HEK293 (cell line): ENCODE data around the gene CCDC57.

ENCODE experiments used
- CTCF ChIA-PET: fragments of 350-600 bp; formaldehyde crosslinking; extraction: SDS; loops from one replicate; lab custom pipeline; 2021; ENCODE audit warnings: antibody characterized with exemption; lab: Yijun Ruan, JAX
- POLR2A ChIA-PET: fragments of 300-600 bp; formaldehyde crosslinking; extraction: SDS; loops from one replicate; lab custom pipeline; 2020; ENCODE audit warnings: antibody characterized with exemption, inconsistent platforms; lab: Yijun Ruan, JAX
- H3K27ac ChIP-seq: fragments of 200-500 bp; sonication (Bioruptor generic); 2 replicates; pipeline ENCODE4 v1.5.1; 2014; ENCODE audit warnings: low read depth, low read length, control low read depth, inconsistent platforms; ENCODE audit errors: extremely low read depth
- H3K36me3 ChIP-seq, 2 experiments: fragments of 200-500 bp in 1 of 2; sonication (Bioruptor generic) in 1 of 2; 1 replicate in 1 of 2; 2 replicates in 1 of 2; pipeline ENCODE4 v1.5.1; 2014 to 2017; ENCODE audit warnings: inconsistent platforms in 2 of 2, low read length in 2 of 2; ENCODE audit not compliant: control insufficient read depth in 2 of 2, insufficient read depth in 1 of 2
- H3K4me1 ChIP-seq: fragments of 200-500 bp; sonication (Bioruptor generic); 2 replicates; pipeline ENCODE4 v1.5.1; 2014; ENCODE audit warnings: mild to moderate bottlenecking, low read length, inconsistent platforms; ENCODE audit not compliant: control insufficient read depth, insufficient read depth
- H3K4me3 ChIP-seq: 2 replicates; pipeline ENCODE4 v1.5.1; 2011; ENCODE audit warnings: low read depth, mild to moderate bottlenecking, control low read depth, low read length, moderate library complexity
- H3K9me3 ChIP-seq: fragments of 200-500 bp; sonication (Bioruptor generic); 2 replicates; pipeline ENCODE4 v1.5.1; 2014; ENCODE audit warnings: low read depth, low read length, inconsistent platforms; ENCODE audit not compliant: control insufficient read depth, insufficient read depth
- EGR2 ChIP-seq: fragments of 450-650 bp; formaldehyde crosslinking; IDR thresholded peaks from 2 replicates; pipeline ENCODE4 v1.5.1; 2016; ENCODE audit warnings: low read depth, missing biosample characterization, missing genetic modification characterization
- GLIS2 ChIP-seq: fragments of 450-650 bp; formaldehyde crosslinking; IDR thresholded peaks from 2 replicates; pipeline ENCODE4 v1.5.1; 2016; ENCODE audit warnings: missing biosample characterization, missing genetic modification characterization
- OSR2 ChIP-seq: fragments of 450-650 bp; formaldehyde crosslinking; IDR thresholded peaks from 2 replicates; pipeline ENCODE4 v1.5.1; 2016; ENCODE audit warnings: missing biosample characterization, missing genetic modification characterization
- SP2 ChIP-seq: fragments of 450-650 bp; formaldehyde crosslinking; IDR thresholded peaks from 2 replicates; pipeline ENCODE4 v1.5.1; 2016; ENCODE audit warnings: missing biosample characterization, missing genetic modification characterization
- TRIM28 ChIP-seq: IDR thresholded peaks from 2 replicates; pipeline ENCODE4 v1.6.1; 2011; ENCODE audit warnings: low read length, control low read depth, borderline replicate concordance
- ZFP37 ChIP-seq: fragments of 450-650 bp; formaldehyde crosslinking; IDR thresholded peaks from 2 replicates; pipeline ENCODE4 v1.5.1; 2016; ENCODE audit warnings: missing biosample characterization, missing genetic modification characterization
- ZFP69B ChIP-seq: fragments of 450-650 bp; formaldehyde crosslinking; IDR thresholded peaks from 2 replicates; pipeline ENCODE4 v1.5.1; 2016; ENCODE audit warnings: missing biosample characterization, missing genetic modification characterization
- ZIC2 ChIP-seq: fragments of 450-650 bp; formaldehyde crosslinking; IDR thresholded peaks from 2 replicates; pipeline ENCODE4 v1.5.1; 2016; ENCODE audit warnings: missing biosample characterization, missing genetic modification characterization
- ZNF112 ChIP-seq: fragments of 450-650 bp; formaldehyde crosslinking; IDR thresholded peaks from 2 replicates; pipeline ENCODE4 v1.5.0; 2017; ENCODE audit warnings: missing biosample characterization, missing genetic modification characterization
- ZNF138 ChIP-seq: fragments of 450-650 bp; formaldehyde crosslinking; IDR thresholded peaks from 2 replicates; pipeline ENCODE4 v1.5.1; 2016; ENCODE audit warnings: missing biosample characterization, missing genetic modification characterization, borderline replicate concordance
- ZNF169 ChIP-seq: fragments of 450-650 bp; formaldehyde crosslinking; IDR thresholded peaks from 2 replicates; pipeline ENCODE4 v1.5.1; 2016; ENCODE audit warnings: missing biosample characterization, missing genetic modification characterization
- ZNF394 ChIP-seq: fragments of 450-650 bp; formaldehyde crosslinking; IDR thresholded peaks from 2 replicates; pipeline ENCODE4 v1.5.1; 2016; ENCODE audit warnings: missing biosample characterization, missing genetic modification characterization, mild to moderate bottlenecking, moderate library complexity, borderline replicate concordance
- ZNF423 ChIP-seq: fragments of 450-650 bp; formaldehyde crosslinking; IDR thresholded peaks from 2 replicates; pipeline ENCODE4 v1.5.1; 2016; ENCODE audit warnings: missing biosample characterization, missing genetic modification characterization
- ZNF555 ChIP-seq: fragments of 450-650 bp; formaldehyde crosslinking; conservative IDR thresholded peaks from 2 replicates; pipeline ENCODE4 v1.5.1; 2017; ENCODE audit warnings: missing biosample characterization, mild to moderate bottlenecking, missing genetic modification characterization, inconsistent platforms
- ZNF654 ChIP-seq: fragments of 450-650 bp; formaldehyde crosslinking; IDR thresholded peaks from 2 replicates; pipeline ENCODE4 v1.5.1; 2016; ENCODE audit warnings: low read depth, missing biosample characterization, missing genetic modification characterization
- ZNF658 ChIP-seq: fragments of 450-650 bp; formaldehyde crosslinking; IDR thresholded peaks from 2 replicates; pipeline ENCODE4; 2016; ENCODE audit warnings: missing biosample characterization, missing genetic modification characterization
- TF ChIP-seq, protein P1 (sequence below): fragments of 450-650 bp; formaldehyde crosslinking; IDR thresholded peaks from 2 replicates; pipeline ENCODE4 v1.5.1; 2017; ENCODE audit warnings: missing biosample characterization, missing genetic modification characterization
- TF ChIP-seq, protein P2 (sequence below): fragments of 450-650 bp; formaldehyde crosslinking; IDR thresholded peaks from 2 replicates; pipeline ENCODE4 v1.5.1; 2016; ENCODE audit warnings: missing biosample characterization, missing genetic modification characterization, borderline replicate concordance
- TF ChIP-seq, protein P3 (sequence below): fragments of 450-650 bp; formaldehyde crosslinking; IDR thresholded peaks from 2 replicates; pipeline ENCODE4 v1.5.1; 2016; ENCODE audit warnings: missing biosample characterization, missing genetic modification characterization

The CCDC57 gene

DNA sequence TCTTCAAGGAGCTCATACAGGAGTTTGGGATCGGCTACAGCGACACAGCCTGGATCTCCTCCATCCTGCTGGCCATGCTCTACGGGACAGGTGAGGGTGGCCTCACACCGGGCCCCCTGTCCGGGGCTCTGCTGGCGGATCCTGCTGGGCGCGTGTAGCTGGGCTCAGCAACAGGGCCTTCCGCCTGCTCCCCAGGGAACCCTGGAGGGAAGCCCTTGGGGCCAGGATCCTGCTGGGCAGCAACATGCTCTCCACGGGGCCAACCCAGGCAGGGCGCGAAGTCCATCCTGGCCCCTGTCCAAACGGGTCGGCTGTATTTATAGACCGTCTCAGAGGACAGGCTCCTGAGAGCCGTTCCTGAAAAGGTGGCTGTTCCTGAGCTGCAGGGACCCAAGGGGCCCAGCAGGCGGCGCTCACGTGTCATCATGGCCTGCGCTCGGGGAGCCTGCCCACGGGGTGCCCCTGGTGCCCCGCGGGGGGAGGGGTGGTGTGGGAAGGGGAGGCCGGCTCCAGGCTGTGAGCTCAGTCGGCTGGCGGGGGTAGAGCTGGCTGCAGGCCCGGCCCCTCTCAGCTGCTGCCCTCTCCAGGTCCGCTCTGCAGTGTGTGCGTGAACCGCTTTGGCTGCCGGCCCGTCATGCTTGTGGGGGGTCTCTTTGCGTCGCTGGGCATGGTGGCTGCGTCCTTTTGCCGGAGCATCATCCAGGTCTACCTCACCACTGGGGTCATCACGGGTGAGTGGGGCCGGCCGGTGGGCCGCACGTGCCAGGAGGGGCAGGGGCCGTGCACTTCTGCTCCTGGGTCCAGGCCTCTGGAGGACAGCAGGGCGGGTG, 23.7 kb upstream of the CCDC57 start (continued):
- TF ChIP-seq ZNF394 (tag by site-specific recombination) (no peak), ZNF654 (peak; percentile 77), ZNF555 (tag by site-specific recombination) (no peak), EGR2 (tag by site-specific recombination) (peak; percentile 92), ZFP37 (tag by site-specific recombination) (no peak), ZIC2 (peak; percentile 99), ZNF169 (no peak), ZNF138 (tag by site-specific recombination) (no peak), ZNF658 (tag by site-specific recombination) (no peak), ZNF423 (tag by site-specific recombination) (peak; percentile 71)
- TF ChIP-seq, protein P1, sequence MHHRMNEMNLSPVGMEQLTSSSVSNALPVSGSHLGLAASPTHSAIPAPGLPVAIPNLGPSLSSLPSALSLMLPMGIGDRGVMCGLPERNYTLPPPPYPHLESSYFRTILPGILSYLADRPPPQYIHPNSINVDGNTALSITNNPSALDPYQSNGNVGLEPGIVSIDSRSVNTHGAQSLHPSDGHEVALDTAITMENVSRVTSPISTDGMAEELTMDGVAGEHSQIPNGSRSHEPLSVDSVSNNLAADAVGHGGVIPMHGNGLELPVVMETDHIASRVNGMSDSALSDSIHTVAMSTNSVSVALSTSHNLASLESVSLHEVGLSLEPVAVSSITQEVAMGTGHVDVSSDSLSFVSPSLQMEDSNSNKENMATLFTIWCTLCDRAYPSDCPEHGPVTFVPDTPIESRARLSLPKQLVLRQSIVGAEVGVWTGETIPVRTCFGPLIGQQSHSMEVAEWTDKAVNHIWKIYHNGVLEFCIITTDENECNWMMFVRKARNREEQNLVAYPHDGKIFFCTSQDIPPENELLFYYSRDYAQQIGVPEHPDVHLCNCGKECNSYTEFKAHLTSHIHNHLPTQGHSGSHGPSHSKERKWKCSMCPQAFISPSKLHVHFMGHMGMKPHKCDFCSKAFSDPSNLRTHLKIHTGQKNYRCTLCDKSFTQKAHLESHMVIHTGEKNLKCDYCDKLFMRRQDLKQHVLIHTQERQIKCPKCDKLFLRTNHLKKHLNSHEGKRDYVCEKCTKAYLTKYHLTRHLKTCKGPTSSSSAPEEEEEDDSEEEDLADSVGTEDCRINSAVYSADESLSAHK (tag by site-specific recombination): no peak
- TF ChIP-seq, all 188 proteins: peak for 42

DNA sequence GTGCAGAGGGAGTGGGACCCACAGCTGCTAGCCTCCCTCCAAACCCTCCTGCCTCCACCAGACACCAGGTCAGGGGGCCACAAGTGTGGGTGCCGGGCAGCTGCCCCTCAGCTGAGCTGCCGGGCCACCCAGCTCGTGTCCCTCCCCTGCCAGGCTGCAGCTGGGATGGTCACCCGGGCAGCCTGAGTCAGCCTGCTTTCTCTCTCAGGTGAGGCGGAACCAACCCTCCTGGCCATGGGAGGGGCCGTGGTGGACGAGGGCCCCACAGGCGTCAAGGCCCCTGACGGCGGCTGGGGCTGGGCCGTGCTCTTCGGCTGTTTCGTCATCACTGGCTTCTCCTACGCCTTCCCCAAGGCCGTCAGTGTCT, 23.1 kb upstream of the CCDC57 start:
- peak; percentile 53; the same call in 1 of the 2 replicates for TF ChIP-seq ZFP69B (tag by site-specific recombination)
- no peak for TF ChIP-seq OSR2
- TF ChIP-seq GLIS2: peak; percentile 15; the same call in 1 of the 2 replicates
- TF ChIP-seq, protein P2, sequence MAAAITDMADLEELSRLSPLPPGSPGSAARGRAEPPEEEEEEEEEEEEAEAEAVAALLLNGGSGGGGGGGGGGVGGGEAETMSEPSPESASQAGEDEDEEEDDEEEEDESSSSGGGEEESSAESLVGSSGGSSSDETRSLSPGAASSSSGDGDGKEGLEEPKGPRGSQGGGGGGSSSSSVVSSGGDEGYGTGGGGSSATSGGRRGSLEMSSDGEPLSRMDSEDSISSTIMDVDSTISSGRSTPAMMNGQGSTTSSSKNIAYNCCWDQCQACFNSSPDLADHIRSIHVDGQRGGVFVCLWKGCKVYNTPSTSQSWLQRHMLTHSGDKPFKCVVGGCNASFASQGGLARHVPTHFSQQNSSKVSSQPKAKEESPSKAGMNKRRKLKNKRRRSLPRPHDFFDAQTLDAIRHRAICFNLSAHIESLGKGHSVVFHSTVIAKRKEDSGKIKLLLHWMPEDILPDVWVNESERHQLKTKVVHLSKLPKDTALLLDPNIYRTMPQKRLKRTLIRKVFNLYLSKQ: no peak
- no peak for TF ChIP-seq TRIM28
- peak; percentile 28 for TF ChIP-seq SP2 (tag by site-specific recombination)
- no peak for TF ChIP-seq ZNF112 (tag by site-specific recombination)
- TF ChIP-seq, protein P3, sequence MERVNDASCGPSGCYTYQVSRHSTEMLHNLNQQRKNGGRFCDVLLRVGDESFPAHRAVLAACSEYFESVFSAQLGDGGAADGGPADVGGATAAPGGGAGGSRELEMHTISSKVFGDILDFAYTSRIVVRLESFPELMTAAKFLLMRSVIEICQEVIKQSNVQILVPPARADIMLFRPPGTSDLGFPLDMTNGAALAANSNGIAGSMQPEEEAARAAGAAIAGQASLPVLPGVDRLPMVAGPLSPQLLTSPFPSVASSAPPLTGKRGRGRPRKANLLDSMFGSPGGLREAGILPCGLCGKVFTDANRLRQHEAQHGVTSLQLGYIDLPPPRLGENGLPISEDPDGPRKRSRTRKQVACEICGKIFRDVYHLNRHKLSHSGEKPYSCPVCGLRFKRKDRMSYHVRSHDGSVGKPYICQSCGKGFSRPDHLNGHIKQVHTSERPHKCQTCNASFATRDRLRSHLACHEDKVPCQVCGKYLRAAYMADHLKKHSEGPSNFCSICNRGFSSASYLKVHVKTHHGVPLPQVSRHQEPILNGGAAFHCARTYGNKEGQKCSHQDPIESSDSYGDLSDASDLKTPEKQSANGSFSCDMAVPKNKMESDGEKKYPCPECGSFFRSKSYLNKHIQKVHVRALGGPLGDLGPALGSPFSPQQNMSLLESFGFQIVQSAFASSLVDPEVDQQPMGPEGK (tag by site-specific recombination): 0 out of 2 replicates have a peak, but pooled peaks have one; percentile 5
- POLR2A ChIA-PET: interaction anchor here (0.5 to 2.5 kb wide), 8 partner anchors 15 to 294 kb away, joined by 3 to 13 read pairs (median 4); partner anchors contain the start of gene CSNK1D
- H3K9me3 ChIP-seq: no peaks in the 10 kb centered on the region
- H3K36me3 ChIP-seq: peaks cover 0 to 15% of the 10 kb centered on the region in 2 experiments; a peak in 1 of 3 replicates
- CTCF ChIA-PET: interaction anchor here (0.7 to 3.1 kb wide), 35 partner anchors 9 to 206 kb away, joined by 3 to 27 read pairs (median 4); no protein-coding TSS in a partner anchor
- no peak overlapping the region for H3K4me3 ChIP-seq
- H3K27ac ChIP-seq: no peak overlapping the region; the same call in 1 of the 2 replicates
- H3K4me1 ChIP-seq: peaks cover 15% of the 10 kb centered on the region
